Peyer's patch (tissue), 4 donors: ENCODE data around the gene RNASEH1.

Experiments used
- CTCF ChIP-seq, 6 experiments: fragments of 450-650 bp in 4 of 6; fragments of 200-600 bp in 2 of 6; sonication (generic) in 1 of 6; IDR thresholded peaks; one replicate each; pipeline ENCODE4 v1.5.1; 2017 to 2019; ENCODE audit warnings: antibody characterized with exemption in 6 of 6, mild to moderate bottlenecking in 3 of 6, moderate library complexity in 1 of 6
- POLR2A ChIP-seq, 2 donors: fragments of 450-650 bp; IDR thresholded peaks; one replicate each; pipeline ENCODE4 v1.5.1; 2017; ENCODE audit warnings: antibody characterized with exemption in 2 of 2, mild to moderate bottlenecking in 2 of 2, moderate library complexity in 2 of 2

GRCh38 chr2:3504741-3505140, 53.4 kb downstream of the RNASEH1 start:
- TF ChIP-seq CTCF (IDR thresholded peaks at IDR 0.05): no peak
- TF ChIP-seq POLR2A (IDR thresholded peaks at IDR 0.05): no peak
